Activated T-cell treated with anti-CD3 and anti-CD28 coated beads for 1 hour (primary cell): ENCODE results near the gene FFAR2.

Source experiments
- DNase-seq: peaks from one replicate; pipeline ENCODE4 v3.0.0-alpha.2; 2020; ENCODE audit warnings: low read depth

The FFAR2 gene

DNA sequence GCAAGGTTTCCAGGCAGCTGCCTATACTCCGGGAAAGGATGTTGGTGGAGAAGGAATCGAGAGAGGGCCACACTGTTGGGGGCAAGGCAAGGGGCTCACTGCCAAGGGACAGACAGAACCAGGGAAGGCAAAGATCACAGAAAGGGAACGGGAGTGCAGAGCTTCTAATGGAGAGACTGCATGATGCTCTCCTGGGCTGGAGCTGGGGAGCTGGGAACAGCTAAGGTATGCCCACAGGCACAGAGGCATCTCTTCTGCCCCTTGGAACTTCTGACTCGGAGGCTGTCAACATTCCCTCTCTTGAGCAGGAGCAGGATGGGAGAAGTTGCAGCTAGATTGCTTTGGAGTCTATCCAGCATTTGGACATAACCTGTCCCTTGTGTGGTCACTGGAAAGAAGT, 22.4 kb upstream of the FFAR2 start:
- DNase-seq, result no peak

DNA sequence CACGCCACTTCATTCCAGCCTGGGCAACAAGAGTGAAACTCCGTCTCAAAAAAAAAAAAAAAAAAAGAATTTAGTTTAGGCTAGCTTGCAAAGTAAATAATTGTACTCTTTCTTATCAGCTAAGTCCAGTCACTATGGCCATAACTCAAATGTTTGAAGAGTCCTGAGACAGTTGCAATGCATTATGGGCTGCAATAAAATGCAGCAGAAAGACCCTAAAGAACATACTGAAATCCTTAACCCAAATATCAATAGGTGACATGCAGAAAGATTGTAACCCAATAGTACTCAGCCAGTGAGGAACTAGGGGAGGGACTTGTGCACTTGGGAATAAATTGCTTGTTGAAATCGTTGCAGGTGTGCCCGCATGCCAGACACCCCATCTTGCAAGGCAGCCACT, 20.9 kb upstream of the FFAR2 start:
- no peak for DNase-seq

DNA sequence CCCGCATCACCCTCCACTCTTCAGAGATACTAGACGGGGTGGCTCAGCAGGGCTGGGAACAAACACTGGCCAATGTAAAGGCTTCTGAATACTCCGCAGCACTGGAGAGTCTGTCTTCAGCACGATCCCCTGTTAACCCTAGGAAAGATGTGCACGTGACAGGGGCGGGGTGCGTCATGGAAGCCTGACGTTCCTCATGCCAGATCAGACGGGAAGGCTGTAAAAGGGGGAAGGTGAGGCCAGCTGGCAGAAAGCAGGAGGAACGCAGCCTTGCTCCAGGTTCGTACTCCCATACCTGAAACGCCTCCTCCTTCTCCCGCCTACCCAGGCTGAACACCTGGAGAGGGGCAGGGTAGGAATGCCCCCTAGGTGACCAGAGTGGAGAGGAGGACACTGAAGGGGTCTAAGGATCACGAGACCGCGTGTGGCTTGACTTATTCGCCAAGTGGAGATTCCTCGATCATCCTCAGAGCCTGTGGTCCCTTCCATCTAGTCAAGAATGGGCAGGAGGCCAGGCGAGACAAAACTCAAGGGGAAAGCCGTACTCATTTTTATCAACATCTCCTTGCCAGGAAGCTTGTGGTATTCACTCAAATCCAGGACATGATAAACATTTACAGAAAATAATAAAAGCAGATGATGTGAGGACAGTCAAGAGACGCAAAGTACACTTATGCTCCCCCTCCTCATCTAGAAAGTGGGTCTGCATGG, 18.2 kb upstream of the FFAR2 start:
- no peak for DNase-seq

DNA sequence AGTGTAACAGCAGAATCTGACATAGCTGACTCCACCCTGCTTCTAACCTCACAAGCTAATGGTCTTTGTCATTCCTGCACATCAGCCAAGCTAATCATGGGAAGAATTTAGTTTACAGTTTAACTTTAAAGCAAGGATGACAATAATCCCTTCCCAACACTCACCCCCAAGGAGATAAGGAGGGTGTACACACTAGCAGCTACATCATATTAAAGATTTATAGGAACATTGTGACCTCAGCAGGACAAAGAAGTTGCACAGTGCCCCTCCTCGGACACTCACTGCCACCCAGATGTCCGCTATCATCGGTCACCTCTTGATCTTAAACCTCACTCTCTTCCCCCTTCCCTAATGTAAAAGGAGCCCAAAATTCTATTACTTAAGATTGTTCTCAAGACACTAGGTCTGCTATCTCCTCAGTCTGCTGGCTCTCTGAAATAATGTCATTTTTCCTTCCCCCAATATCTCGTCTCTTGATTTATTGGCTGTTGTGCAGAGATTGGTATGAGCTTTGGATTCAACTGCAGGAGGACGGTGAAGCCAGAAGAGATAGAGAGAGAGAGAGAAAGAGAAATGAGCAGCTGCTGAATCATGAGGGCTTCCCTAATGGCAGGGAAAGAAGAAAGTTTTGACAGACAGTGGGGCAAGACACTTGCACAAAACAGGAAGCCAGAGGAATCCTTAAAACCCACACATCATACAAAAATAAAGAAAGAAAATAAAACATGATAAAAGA, 17.5 kb upstream of the FFAR2 start:
- DNase-seq, result no peak

DNA sequence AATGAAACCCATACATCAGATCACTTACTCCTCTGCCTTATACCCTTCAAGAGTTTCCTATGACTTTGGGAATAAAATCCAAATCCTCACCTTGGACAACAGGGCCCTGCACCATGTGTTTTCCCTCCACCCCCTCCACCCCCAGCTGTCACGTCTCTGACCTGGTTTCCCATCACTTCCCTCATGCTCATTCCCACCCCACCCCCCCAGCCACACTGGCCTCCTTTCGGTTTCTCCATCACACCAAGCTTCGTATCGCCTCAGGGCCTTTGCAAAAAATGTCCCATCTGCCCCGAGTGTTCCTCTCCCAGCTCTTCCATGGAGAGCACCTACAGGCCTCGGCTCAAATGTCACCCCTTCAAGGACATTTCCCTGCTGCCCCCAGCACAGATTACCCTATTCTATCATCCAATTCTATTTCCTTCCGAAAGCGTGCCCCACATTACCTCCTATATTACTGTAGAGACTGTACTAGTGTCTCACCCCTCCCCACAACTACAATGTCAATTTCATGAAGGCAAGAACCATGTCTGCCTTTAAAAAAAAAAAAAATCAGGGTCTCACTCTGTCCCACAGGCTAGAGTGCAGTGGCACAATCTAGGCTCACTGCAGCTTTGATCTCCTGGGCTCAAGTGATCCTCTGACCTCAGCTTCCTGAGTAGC, 16.8 kb upstream of the FFAR2 start:
- DNase-seq, result no peak

DNA sequence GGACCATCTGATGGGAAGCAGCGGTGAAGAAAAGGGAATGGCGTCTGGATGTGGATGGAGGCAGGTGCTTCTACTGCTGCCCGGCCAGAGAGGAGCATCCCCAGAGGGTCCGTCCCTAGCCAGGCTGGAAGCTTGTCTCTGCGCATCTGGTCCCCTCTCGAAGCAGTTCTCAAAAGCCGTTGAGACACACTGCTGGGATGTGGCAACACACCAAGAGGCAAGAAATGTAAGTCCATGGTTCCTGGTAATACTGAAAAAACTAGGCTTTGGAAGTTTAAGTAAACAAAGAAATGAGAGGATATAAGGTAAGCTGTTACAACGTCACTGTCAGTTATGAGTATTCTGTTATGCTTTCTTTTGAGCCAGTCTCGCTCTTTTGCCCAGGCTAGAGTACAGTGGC, 15.1 kb upstream of the FFAR2 start:
- DNase-seq, result no peak

DNA sequence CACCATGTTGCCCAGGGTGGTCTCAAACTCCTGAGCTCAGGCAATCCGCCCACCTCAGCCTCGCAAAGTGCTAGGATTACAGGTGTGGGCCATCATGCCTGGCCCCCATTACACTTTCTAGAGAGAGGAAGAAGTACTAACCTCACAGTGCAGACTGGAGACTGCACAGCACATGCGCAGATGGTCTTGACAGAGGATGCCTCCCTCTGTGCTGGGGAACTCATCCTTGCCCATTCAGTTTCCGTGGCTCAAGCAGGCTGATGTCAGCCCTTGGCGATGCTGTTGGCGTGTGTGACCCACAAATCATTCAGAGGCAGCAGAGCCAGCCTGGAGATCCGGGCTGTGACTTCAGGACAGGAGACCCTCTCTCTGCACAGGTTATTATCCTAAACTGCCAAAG, 14.6 kb upstream of the FFAR2 start:
- DNase-seq, result no peak

DNA sequence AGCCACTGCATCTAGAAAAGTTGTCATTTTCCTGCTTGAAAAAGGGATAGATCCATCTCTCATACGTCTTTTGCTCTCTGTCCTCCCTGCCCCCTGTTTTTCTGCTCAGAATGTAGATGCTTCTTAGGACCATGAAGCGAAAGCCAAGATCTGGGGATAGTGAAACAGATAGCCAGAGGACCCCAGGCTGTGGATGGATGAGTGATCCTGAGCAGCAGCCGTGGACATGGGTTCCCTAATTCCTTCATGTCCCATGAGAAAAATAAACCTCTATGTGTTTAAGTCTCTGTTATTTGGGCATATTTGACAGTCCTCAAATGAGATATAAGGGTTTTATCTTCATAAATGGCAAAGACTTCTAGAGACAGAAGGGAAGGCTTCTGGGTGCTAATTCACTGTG, 12.2 kb upstream of the FFAR2 start:
- no peak for DNase-seq

DNA sequence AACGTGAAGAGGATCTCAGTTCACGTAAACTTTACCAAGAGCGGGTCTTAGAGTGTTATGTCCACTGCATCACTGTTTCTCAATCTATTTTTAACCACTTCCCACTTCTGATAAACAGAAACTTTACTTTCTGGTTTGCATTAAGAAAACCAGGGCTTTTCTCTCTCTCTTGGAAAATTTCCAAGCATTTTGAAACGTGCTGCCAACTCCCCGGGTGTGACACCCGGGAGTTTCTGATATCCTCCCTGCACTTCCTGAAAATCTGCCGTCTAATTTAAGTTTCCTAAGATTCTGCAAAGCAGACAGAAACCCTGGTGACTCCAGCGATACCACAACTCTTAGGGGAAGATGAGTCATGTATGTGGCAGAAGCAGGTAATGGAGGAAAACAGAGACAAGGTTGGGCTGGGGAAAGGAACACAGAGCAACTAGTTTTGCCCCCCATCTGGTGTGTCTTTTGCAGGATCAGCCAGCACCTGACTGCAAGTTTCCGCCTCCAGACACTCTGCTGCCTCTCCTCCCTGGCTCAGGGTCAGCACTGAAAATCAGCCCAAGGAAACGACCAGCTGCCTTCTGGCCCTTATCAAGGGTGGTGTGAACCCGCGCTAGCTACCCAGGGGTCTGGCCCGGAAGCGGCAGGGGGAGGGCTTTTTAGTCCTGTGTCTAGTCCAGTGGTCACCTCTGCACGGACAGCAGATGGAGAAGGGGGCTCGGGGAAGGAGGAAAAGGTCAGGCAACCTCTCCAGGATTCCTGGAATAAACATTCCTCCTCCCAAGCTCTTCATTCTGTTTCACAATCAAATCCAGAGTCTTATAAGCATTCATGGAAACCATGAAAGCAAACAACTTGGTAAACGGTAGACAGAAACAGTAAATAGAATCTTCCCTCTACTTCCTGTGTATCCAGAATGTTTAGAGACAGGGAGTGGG, 11.3 kb upstream of the FFAR2 start:
- DNase-seq, result no peak

DNA sequence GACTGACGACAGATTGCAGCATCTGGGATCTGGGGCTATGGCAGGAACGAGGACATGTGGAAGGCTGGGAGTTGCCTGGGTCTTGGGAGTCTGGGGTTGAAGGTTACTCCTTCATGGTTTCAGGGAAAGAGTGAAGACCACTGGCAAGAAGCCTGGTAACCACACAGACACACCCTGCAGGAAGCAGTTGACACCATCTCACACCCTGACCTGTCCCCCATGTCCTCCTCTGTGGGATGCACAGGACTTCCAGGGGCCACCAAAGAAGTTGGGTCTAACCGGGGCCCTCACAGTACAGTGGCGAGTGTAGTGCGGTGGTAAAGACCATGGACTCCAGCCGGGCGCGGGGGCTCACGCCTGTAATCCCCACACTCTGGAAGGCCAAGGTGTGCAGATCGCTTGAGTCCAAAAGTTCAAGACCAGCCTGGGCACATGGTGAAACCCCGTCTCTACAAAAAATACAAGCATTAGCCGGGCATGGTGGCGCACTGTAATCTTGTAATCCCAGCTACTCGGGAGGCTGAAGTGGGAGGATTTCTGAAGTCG, 10.6 kb upstream of the FFAR2 start:
- no peak for DNase-seq

DNA sequence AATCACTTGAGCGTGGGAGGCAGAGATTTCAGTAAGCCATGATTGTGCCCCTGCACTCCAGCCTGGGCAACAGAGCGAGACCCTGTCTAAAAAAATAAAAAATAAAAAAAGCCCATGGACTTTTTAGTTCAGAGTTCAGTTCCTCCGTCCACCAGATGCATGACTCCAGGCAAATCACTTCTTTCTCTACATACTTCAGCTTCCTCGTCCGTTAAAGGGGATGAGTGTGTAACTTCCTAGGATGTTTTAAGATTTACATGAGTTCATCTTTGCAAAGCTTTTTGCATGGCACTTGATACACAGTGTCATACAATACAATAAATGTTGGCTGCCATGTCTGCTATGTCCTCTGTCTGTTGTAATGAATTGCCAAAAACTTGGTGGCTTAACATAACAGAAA, 10.0 kb upstream of the FFAR2 start:
- DNase-seq, result no peak

DNA sequence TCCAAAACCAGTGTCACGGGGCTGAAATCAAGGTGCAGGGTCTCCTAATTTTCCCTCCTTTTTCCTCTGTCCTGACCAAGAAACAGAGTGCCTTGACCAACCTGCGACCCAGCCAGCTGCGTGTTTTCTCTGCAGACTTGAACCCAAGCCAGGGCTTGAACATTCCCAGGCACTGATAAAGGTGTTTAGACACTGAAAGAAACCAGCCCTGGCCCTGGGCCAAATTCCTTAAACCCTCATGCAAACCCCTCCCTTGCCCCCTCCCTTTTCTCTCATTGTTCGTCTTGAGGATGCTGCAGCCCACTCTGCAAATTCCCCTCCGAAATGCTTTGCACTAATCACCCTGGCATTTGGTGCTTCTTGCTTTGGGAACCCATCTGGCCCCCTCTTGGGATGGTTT, 9.5 kb upstream of the FFAR2 start:
- no peak for DNase-seq

DNA sequence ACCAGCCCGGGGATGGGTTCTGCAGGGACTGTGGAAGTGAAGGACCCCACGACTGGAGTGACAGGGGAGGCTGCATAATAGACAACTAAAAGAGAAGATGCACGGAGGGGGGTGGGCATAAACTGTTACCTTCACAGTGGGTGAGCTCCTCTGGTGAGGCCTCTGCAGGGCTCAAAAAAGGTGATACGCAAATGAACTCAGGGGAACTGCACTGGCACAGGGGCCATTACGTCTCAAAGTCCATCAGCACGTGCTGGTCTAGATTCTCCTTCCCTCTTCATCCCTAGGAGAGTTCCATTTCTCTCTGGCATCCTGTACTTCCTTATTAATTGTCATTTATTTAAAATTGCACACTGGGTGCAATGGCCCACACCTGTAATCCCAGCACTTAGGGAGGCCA, 8.1 kb upstream of the FFAR2 start:
- no peak for DNase-seq

DNA sequence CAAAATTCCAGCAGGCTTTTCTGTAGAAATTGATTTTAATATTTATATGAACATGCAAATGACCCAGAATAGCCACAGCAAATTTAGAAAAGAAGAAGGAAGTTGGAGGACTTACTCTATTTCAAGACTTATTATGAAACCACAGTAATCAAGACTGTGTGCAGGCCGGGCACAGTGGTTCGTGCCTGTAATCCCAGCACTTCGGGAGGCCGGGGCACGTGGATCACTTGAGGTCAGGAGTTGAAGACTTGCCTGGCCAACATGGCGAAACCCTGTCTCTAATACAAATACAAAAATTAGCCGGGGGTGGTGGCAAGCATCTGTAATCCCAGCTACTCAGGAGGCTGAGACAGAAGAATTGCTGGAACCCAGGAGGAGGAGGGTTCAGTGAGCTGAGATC, 6.0 kb upstream of the FFAR2 start:
- DNase-seq, result no peak

DNA sequence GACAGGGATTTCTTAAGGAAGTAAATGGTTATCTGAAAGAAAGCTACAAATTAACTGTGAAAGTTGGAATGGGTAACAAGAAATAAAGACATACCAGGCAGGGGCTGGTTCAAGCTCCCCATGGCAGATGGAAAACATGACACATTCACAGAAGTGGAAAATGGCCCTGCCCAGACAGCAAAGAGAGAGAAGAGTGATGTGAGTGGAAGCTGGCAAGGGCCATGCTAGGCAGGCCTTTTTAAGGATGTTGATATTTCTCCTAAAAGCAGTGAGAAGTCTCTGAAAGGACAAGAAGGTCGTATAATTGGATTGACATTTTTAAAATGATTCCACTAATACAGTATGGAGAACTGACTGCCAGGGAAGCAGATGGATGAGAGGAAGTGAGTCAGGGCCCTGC, 3.3 kb upstream of the FFAR2 start:
- no peak for DNase-seq

DNA sequence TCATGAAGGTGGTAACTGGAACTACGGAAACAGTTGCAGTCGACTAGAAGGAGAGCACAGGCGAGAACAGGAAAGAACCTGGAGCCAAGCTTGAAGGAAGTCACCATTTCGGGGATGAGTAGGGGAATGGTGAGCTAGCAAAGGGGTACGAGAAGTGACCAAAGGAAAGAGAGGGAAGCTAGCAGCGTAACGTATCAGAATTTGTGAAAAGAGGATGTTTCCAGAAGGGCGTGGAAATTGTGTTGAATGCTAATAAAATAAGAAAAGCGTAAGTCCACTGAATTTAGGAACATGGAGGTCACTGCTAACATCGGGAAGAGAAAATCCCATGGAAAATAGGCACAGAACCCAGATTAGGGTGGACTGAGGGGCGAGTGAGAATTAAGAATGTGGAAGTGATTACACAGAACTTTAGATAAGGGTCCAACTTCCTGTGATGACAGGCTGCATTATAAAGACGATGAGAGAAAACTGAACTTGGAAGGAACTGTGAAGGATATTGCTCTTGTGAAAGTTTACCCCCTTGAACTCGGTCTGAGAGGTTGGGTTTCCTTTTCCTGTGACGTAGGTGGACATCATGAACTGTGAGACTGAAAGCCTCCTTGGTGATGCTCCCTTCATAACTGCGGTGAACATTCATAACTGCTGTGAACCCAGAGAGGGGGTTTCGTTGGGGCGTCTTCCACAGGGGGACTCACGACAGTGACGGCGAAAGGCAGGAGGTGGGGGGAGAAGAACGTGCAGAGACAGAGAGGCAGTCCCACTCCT, 2.0 kb upstream of the FFAR2 start:
- no peak for DNase-seq

DNA sequence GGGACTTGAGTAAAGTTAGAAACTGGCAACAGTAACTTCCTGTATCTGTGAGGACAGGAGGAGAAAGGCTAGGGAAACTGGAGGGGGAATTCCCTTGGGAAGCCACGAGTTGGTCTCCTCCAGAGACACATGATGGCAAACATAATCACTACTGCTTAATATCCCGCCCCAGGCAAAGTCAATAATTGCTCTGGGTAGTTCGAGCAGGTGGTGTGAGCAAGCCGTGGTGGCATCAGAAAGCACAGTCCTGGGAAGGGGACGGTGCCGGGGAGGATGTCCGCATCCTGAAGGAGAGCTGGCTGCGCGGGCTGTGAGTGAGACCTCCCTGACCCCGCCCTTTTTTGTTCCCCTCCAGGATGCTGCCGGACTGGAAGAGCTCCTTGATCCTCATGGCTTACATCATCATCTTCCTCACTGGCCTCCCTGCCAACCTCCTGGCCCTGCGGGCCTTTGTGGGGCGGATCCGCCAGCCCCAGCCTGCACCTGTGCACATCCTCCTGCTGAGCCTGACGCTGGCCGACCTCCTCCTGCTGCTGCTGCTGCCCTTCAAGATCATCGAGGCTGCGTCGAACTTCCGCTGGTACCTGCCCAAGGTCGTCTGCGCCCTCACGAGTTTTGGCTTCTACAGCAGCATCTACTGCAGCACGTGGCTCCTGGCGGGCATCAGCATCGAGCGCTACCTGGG, 1.4 kb downstream of the FFAR2 start:
- DNase-seq, result no peak

DNA sequence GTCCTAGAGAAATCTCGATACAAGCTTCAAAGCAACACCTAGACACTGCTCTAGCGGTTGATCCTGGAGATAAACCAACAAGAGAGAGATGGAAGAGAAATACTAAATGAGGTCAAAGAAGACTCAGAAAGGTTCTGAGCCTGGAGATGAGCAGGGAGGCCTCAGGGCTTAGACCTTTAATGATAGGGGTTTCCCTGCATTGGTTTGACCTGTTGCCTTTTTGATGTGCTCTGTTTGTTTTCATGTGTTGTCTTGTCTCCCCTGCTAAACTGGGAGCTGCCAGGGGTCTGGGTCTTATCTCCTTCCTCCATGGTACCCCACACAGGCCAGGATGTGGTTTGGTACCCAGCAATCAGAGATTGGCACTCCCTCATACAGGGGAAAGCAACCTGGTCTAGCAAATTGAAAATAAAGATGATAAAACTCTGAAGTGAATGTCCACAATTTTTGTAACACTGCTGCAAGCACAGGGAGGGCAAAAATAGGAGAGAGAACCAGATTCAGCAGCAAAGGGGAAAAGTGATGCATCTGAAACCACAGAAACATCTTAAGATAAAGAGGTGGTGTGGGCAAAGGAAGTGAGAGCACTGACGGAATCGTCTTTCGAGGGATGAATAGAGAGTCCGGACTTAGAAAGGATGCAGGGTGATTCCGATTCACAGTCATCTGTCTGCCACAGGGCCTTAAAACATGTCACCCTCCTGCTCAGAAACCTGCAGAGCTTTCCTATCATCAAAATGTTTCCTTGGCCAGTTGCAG, 3.5 kb downstream of the FFAR2 start:
- no peak for DNase-seq

DNA sequence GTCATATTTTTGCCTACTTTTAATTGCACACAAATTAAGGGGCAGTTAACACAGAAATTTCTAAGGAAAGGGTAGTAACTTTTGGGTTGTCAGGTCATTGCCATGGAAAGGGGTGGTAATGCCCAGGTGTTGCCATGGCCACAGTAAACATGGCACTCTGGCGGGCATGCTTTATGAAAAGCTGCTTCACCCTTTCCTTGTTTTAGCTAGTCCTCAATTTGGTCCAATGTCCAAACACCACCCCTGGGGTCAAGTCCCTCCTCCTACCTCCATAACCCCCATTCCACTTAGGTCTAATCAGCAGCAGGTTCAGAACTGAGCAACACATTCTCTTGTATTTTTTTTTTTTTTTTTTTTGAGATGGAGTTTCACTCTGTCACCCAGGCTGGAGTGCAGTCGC, 6.6 kb downstream of the FFAR2 start:
- DNase-seq, result no peak

DNA sequence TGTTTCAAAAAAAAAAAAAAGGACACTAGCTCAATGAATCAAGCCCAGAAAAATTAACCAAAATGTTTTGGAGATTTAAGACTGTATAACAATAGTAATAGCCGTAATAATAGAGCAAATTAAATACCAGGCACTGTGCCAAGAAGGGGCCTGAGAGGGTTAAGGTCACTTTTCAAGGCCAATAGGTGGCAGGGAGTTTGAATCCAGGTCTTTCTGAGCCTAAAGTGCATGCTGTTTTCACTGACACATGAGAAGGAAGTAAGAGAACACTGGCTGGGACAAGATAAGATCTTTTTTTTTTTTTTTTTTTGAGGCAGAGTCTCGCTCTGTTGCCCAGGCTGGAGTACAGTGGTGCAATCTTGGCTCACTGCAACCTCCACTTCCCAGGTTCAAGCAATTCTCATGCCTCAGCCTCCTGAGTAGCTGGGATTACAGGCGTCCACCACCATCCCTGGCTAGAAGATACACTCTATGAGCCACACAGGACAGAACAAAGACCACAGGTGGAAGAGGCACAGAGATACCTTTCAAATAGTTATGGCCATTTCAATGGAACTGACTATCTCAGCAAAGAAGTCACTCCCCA, 7.7 kb downstream of the FFAR2 start:
- no peak for DNase-seq
